CD4-positive, alpha-beta memory T cell (primary cell): ENCODE data around the gene USP48. TPM values are rescaled to one million over a fixed set of nuclear protein-coding genes. Genes with fewer than 3 reads are reported as not detected.

ENCODE experiments used
- CTCF ChIA-PET: fragments of 350-600 bp; sonication (Branson Sonifier 250); formaldehyde crosslinking; loops from one replicate; lab custom pipeline; 2021; ENCODE audit warnings: inconsistent platforms; ENCODE audit not compliant: partially characterized antibody; lab: Charles Lee
- POLR2A ChIA-PET: fragments of 350-600 bp; sonication (Branson Sonifier 250); formaldehyde crosslinking; loops from one replicate; lab custom pipeline; 2021; ENCODE audit not compliant: partially characterized antibody; lab: Charles Lee
- DNase-seq, 5 donors: peaks; one replicate each; pipeline versions ENCODE4 v3.0.0 to v3.0.0-alpha.2; 2020 to 2022; ENCODE audit warnings: mixed read lengths in 1 of 5
- H3K27ac ChIP-seq: one replicate; pipeline ENCODE4 v1.7.0; 2013; ENCODE audit warnings: low read depth, low read length
- H3K27me3 ChIP-seq: 2 replicates; pipeline ENCODE4 v1.7.0; 2013; ENCODE audit warnings: mild to moderate bottlenecking, low read length, moderate library complexity; ENCODE audit not compliant: insufficient read depth
- H3K36me3 ChIP-seq: 2 replicates; pipeline ENCODE4 v1.7.0; 2013; ENCODE audit warnings: mild to moderate bottlenecking, low read length, moderate library complexity; ENCODE audit not compliant: insufficient read depth
- H3K4me1 ChIP-seq: 2 replicates; pipeline ENCODE4 v1.7.0; 2013; ENCODE audit warnings: mild to moderate bottlenecking, low read length, moderate library complexity; ENCODE audit not compliant: insufficient read depth
- H3K4me3 ChIP-seq, 2 donors: one replicate each; pipeline ENCODE4 v1.7.0; 2013; ENCODE audit warnings: low read length in 2 of 2, mild to moderate bottlenecking in 1 of 2
- H3K9me3 ChIP-seq, 2 donors: one replicate each; pipeline ENCODE4 v1.7.0; 2013; ENCODE audit warnings: low read length in 2 of 2, control low read depth in 1 of 2; ENCODE audit not compliant: control insufficient read depth in 1 of 2
- H3K27ac Mint-ChIP-seq, 7 donors: one replicate each; pipeline ENCODE4 v1.8.0; 2020 to 2021; ENCODE audit warnings: mixed read lengths in 7 of 7, mild to moderate bottlenecking in 6 of 7, inconsistent platforms in 3 of 7, moderate library complexity in 3 of 7
- H3K27me3 Mint-ChIP-seq, 2 donors: one replicate each; pipeline ENCODE4 v1.8.0; 2020 to 2021; ENCODE audit warnings: mixed read lengths in 2 of 2
- H3K36me3 Mint-ChIP-seq, 2 donors: one replicate each; pipeline ENCODE4 v1.8.0; 2020 to 2021; ENCODE audit warnings: mixed read lengths in 2 of 2, inconsistent platforms in 1 of 2, mild to moderate bottlenecking in 1 of 2
- H3K4me1 Mint-ChIP-seq, 4 donors: one replicate each; pipeline ENCODE4 v1.8.0; 2020 to 2021; ENCODE audit warnings: mixed read lengths in 4 of 4, mild to moderate bottlenecking in 1 of 4
- H3K4me3 Mint-ChIP-seq, 8 donors: one replicate each; pipeline ENCODE4 v1.8.0; 2020 to 2021; ENCODE audit warnings: mixed read lengths in 8 of 8, mild to moderate bottlenecking in 7 of 8, moderate library complexity in 6 of 8, inconsistent platforms in 3 of 8
- H3K9me3 Mint-ChIP-seq, 8 donors: one replicate each; pipeline ENCODE4 v1.8.0; 2020 to 2021; ENCODE audit warnings: mixed read lengths in 8 of 8, mild to moderate bottlenecking in 5 of 8, inconsistent platforms in 3 of 8, moderate library complexity in 1 of 8
- intact Hi-C: fragments of 100-400 bp; cut with micrococcal nuclease; formaldehyde crosslinking; loops from one replicate; pipeline ENCODE4 v1.15.1; 2023
- polyA plus RNA-seq, 2 donors: library from polyadenylated mRNA; unstranded; fragments of 300-500 nt; fragmentation: Illumina TruSeq; gene quantifications; one replicate each; pipeline ENCODE4 v1.2.3, GENCODE V29; 2021
- total RNA-seq, 2 experiments: library from RNA; stranded (reverse); gene quantifications; one replicate each; pipeline ENCODE4 v1.2.3, GENCODE V29; 2021

Gene USP48
- total and polyA plus RNA-seq, 4 experiments from 2014 or later = 36.1 to 117 (median 76.3) TPM

DNA sequence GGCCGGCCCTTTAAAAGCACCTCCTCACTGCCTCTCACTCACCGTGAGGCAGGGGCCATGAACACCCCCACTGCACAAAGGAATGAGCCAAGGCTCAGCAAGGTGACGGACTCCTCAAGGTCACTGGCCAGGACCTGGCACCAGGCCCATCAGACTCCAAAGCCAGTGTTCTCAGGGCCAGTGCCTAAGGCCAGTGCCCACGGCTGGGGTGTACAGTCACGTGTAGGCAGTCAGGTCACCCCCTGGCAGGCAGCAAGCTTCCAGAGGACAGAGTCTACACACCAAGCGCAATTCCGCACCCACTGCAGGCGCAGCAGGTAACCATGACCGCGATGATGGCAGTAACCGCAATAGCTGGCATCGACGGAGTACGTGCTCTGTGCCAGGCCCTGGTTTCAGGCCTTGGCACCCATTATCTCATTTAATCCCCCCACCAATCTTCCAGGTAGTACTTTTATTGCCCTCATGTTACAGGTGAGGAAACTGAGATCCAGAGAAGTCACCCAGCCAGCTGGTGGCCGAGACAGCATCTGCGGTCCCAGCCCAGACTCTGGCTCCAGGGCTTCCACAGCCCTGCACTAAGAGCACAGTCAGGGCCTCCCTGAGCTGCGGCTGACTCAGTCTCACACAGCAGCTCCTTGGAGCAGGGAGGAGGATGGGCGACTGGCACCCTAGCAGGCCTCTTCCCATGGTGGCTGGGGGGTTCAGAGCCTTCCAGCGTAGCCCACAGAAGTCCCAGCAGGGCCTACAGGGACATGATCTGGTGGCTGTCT lies 140.8 kb downstream of the USP48 start:
- Mint-ChIP-seq H3K27me3 (peaks cover 12 to 21% of the 10 kb centered on the region in 2 donors), H3K4me3 (no peak overlapping the region), H3K9me3 (no peaks in the 10 kb centered on the region), H3K36me3 (no peaks in the 10 kb centered on the region), H3K4me1 (no peaks in the 10 kb centered on the region), H3K27ac (no peak overlapping the region)
- no peaks in the 10 kb centered on the region for H3K4me1 ChIP-seq
- no peak overlapping the region for H3K4me3 ChIP-seq
- ChIA-PET POLR2A (no interaction called here), CTCF (no interaction called here)
- no peak overlapping the region for H3K27ac ChIP-seq
- H3K27me3 ChIP-seq = no peaks in the 10 kb centered on the region
- DNase-seq = no peak
- H3K9me3 ChIP-seq = no peaks in the 10 kb centered on the region
- intact Hi-C loops = no loop called here
- H3K36me3 ChIP-seq = no peaks in the 10 kb centered on the region

DNA sequence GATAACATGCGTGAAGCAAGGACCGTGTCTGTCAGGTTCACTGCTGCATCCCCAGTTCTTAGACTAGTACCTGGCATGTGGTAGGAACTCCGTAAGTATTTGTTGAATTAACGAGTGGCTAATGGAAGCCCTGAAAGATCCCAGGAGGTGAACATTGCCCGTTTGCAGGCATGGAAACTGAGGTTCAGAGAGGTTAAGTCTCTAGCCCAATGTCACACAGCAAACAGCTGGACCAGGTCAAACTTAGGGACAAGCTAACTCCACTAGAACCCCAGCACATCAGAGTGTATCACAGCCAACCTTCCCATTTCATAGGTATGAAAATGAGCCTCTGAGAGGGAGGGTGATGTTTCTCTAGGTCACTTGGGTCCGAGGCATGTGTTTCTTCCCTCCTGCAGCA lies 141.4 kb downstream of the USP48 start:
- Mint-ChIP-seq H3K9me3 (no peaks in the 10 kb centered on the region), H3K27ac (no peak overlapping the region)

DNA sequence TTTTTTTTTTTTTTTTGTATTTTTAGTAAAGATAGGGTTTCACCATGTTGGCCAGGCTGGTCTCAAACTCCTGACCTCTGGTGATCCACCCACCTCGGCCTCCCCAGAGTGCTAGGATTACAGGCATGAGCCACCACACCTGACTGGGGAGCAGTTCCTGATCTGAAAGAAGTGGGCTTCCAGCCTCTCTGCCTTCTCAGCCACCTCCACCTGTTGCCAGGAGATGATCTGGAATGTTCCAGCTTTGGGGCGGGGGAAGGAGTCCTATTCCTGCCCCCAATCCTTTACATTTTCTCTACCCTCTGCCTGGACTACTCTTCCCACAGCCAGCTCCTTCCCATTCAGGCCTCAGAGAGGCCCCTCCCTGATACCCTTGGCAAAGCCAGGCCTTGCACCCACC lies 141.9 kb downstream of the USP48 start:
- CTCF ChIA-PET = no interaction called here
- Histone ChIP-seq H3K36me3 (no peaks in the 10 kb centered on the region), H3K27me3 (no peaks in the 10 kb centered on the region), H3K4me1 (no peaks in the 10 kb centered on the region), H3K9me3 (no peaks in the 10 kb centered on the region), H3K4me3 (no peak overlapping the region), H3K27ac (no peak overlapping the region)
- Mint-ChIP-seq H3K4me3 (no peak overlapping the region), H3K27ac (no peak overlapping the region), H3K27me3 (peaks cover 9 to 16% of the 10 kb centered on the region in 2 donors), H3K9me3 (no peaks in the 10 kb centered on the region), H3K4me1 (no peaks in the 10 kb centered on the region), H3K36me3 (no peaks in the 10 kb centered on the region)
- DNase-seq = no peak
- intact Hi-C loops = no loop called here
- POLR2A ChIA-PET = no interaction called here

More for the DNA sequence above, 141.4 kb downstream of the USP48 start:
- POLR2A ChIA-PET = no interaction called here
- Histone ChIP-seq H3K27ac (no peak overlapping the region), H3K4me3 (no peak overlapping the region), H3K4me1 (no peaks in the 10 kb centered on the region), H3K27me3 (no peaks in the 10 kb centered on the region), H3K36me3 (no peaks in the 10 kb centered on the region), H3K9me3 (no peaks in the 10 kb centered on the region)
- H3K4me1 Mint-ChIP-seq = no peaks in the 10 kb centered on the region
- intact Hi-C loops = no loop called here
- DNase-seq = no peak
- CTCF ChIA-PET = no interaction called here
- no peak overlapping the region for H3K4me3 Mint-ChIP-seq
- no peaks in the 10 kb centered on the region for H3K36me3 Mint-ChIP-seq
- H3K27me3 Mint-ChIP-seq = peaks cover 10 to 17% of the 10 kb centered on the region in 2 donors

DNA sequence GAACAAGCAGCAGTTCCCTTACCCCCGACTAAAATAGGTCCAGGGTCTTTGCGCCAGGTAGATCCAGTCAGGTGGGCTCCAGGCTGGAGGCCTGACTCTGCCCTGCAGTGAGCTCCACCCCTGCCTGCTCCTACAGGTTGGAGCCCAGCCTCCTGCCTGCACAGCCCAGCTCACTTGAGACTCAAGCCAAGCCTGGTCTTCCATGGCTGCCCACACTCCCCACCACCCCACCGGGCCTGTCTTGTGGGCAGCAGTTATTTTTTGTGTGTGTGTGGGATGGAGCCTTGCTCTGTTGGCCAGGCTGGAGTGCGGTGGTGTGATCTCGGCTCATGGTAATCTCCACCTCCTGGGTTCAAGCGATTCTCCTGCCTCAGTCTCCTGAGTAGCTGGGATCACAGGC lies 142.3 kb downstream of the USP48 start:
- H3K36me3 ChIP-seq = no peaks in the 10 kb centered on the region
- H3K4me3 ChIP-seq = no peak overlapping the region
- H3K27me3 ChIP-seq = no peaks in the 10 kb centered on the region
- POLR2A ChIA-PET = no interaction called here
- Mint-ChIP-seq H3K27me3 (peaks cover 6 to 13% of the 10 kb centered on the region in 2 donors), H3K4me1 (no peaks in the 10 kb centered on the region), H3K27ac (no peak overlapping the region), H3K9me3 (no peaks in the 10 kb centered on the region), H3K36me3 (no peaks in the 10 kb centered on the region), H3K4me3 (no peak overlapping the region)
- no peaks in the 10 kb centered on the region for H3K4me1 ChIP-seq
- DNase-seq = no peak
- CTCF ChIA-PET = no interaction called here
- intact Hi-C loops = no loop called here
- H3K9me3 ChIP-seq = no peaks in the 10 kb centered on the region
- H3K27ac ChIP-seq = no peak overlapping the region

DNA sequence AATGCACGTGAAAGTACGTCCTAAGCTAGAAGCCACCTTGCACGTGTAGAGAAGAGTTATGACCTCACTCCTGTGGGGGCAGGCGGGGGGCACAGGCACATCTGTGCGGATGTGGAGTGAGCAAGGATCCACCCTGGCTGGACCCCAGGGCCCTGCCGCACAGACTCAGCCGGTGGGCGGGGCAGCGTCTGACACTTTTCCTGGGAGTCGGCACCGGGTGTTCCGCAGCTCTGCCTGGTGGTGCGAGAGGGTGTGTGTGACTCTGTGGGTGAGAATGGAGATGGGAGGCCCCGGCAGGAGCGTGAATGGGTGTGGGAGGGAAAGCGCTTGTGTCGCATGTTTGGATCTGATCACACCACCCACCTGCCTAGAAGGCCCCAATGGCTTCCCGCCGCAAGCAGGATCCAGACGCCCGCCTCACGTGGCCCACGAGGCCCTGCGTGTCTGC lies 143.3 kb downstream of the USP48 start:
- Mint-ChIP-seq H3K9me3 (peaks cover 0 to 1% (median 0%) of the 10 kb centered on the region in 8 donors), H3K4me3 (no peak overlapping the region), H3K27ac (no peak overlapping the region), H3K36me3 (no peaks in the 10 kb centered on the region), H3K4me1 (no peaks in the 10 kb centered on the region), H3K27me3 (peaks cover 4 to 12% of the 10 kb centered on the region in 2 donors)
- intact Hi-C loops = no loop called here
- no peak overlapping the region for H3K27ac ChIP-seq
- DNase-seq = no peak
- no peaks in the 10 kb centered on the region for H3K36me3 ChIP-seq
- no peak overlapping the region for H3K4me3 ChIP-seq
- no peaks in the 10 kb centered on the region for H3K4me1 ChIP-seq
- ChIA-PET CTCF (no interaction called here), POLR2A (no interaction called here)
- H3K27me3 ChIP-seq = no peaks in the 10 kb centered on the region
- H3K9me3 ChIP-seq = no peaks in the 10 kb centered on the region

DNA sequence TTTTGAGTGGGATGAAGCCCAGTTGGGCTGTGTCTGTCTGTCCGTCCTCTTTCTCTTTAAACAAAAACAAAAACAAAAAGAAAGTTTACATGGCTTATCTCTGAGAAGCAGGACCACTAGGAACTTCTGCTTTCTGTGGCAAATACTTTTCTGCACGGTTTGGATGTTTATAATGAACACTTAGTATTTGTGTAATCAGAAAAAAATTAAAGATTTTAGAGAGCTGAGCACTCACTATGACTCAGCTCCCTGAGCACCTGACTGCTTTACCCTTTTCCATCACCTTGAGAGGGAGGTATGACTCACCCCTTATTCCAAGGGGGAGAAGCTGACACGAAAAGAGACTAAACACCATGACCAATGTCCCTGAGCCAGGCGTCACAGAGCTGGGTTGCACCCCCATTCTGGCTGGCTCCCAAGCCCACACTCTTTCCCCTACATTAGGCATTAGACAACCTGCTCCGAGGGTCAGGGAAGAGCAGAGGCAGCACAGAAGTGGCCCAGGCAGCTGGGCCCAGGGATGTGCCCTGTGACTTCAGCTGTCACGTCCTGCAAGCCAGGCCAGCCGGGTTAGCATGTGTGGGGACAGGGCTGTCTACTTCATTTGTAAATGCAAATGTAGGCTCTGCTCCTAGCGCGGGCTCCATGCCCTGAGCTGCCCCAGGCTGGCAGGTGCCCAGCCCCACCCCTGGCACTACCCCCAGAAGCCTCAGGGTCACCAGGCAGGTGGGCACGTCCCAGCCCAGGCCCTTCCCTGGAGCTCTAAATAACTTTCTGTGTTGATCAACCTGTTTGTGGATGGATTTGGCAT lies 144.2 kb downstream of the USP48 start:
- no peaks in the 10 kb centered on the region for H3K4me1 ChIP-seq
- Mint-ChIP-seq H3K4me1 (no peaks in the 10 kb centered on the region), H3K27ac (no peak overlapping the region), H3K27me3 (peaks cover 4 to 8% of the 10 kb centered on the region in 2 donors), H3K4me3 (no peak overlapping the region), H3K36me3 (no peaks in the 10 kb centered on the region), H3K9me3 (peaks cover 0 to 1% (median 0%) of the 10 kb centered on the region in 8 donors)
- H3K36me3 ChIP-seq = no peaks in the 10 kb centered on the region
- CTCF ChIA-PET = no interaction called here
- intact Hi-C loops = no loop called here
- H3K27ac ChIP-seq = no peak overlapping the region
- no peak for DNase-seq
- H3K4me3 ChIP-seq = no peak overlapping the region
- H3K27me3 ChIP-seq = no peaks in the 10 kb centered on the region
- POLR2A ChIA-PET = no interaction called here
- no peaks in the 10 kb centered on the region for H3K9me3 ChIP-seq

DNA sequence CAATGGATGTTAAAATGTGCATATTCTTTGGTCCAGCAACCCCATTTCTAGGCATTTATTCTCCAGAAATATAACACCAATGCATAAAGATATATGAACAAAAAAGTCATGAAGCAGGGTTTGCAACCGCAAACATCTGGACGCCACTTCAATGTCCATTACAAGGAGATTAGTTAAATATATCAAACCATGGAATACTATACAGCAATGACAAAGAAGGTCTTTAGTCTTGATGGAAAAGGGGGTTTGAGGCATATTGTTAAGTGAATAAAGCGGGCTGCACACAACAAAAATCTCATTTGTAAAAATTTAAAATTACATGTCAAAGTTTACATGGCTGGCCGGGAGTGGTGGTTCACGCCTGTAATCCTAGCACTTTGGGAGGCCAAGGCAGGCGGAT lies 145.4 kb downstream of the USP48 start:
- H3K4me1 Mint-ChIP-seq = no peaks in the 10 kb centered on the region
- Histone ChIP-seq H3K4me1 (no peaks in the 10 kb centered on the region), H3K27ac (no peak overlapping the region), H3K27me3 (no peaks in the 10 kb centered on the region), H3K36me3 (no peaks in the 10 kb centered on the region), H3K9me3 (no peaks in the 10 kb centered on the region), H3K4me3 (no peak overlapping the region)
- H3K36me3 Mint-ChIP-seq = no peaks in the 10 kb centered on the region
- H3K9me3 Mint-ChIP-seq = peaks cover 0 to 1% (median 0%) of the 10 kb centered on the region in 8 donors
- intact Hi-C loops = no loop called here
- ChIA-PET POLR2A (no interaction called here), CTCF (no interaction called here)
- H3K4me3 Mint-ChIP-seq = no peak overlapping the region
- H3K27me3 Mint-ChIP-seq = peaks cover 0 to 2% of the 10 kb centered on the region in 2 donors
- no peak overlapping the region for H3K27ac Mint-ChIP-seq
- DNase-seq = no peak
